GM23338 (cell line): ENCODE data around the gene MYLK3.

Source experiments
- CTCF ChIP-seq, 2 experiments: fragments of 200-600 bp in 1 of 2; sonication (generic) in 1 of 2; conservative IDR thresholded peaks; 2 replicates each; pipeline versions ENCODE4 v1.5.1 to v1.6.1; 2016 to 2017; ENCODE audit warnings: antibody characterized with exemption in 2 of 2, low read depth in 2 of 2, mild to moderate bottlenecking in 2 of 2, moderate library complexity in 1 of 2
- ZNF331 ChIP-seq: fragments of 250-450 bp; sonication (Bioruptor Pico); IDR thresholded peaks from 2 replicates; pipeline ENCODE4 v1.5.0; 2020; ENCODE audit warnings: low read depth, mild to moderate bottlenecking, moderate library complexity

GRCh38 chr16:46688101-46688653 is 60.0 kb downstream of the MYLK3 start:
- TF ChIP-seq ZNF331 (CRISPR knock-in tag): no peak
- no peak; a peak in 2 of 4 replicates for TF ChIP-seq CTCF (conservative IDR thresholded peaks at IDR 0.05; ENCODE audit: low read depth in 2 of 2)
